NT2/D1 (cell line): ENCODE measurements around the gene LRMDA.

ENCODE experiments used
- DNase-seq: peaks from one replicate; pipeline ENCODE4 v3.0.0-alpha.2; 2011; ENCODE audit warnings: low read depth, low spot score
- H3K27me3 ChIP-seq: 2 replicates; pipeline ENCODE4 v1.6.0; 2011; ENCODE audit warnings: mild to moderate bottlenecking; ENCODE audit not compliant: insufficient read length, insufficient read depth
- H3K36me3 ChIP-seq: 2 replicates; pipeline ENCODE4 v1.6.1; 2011; ENCODE audit warnings: mild to moderate bottlenecking, low read length, mixed read lengths; ENCODE audit not compliant: insufficient read depth, insufficient read length
- H3K4me1 ChIP-seq: 2 replicates; pipeline ENCODE4 v1.5.1; 2011; ENCODE audit not compliant: insufficient read depth, insufficient read length
- H3K4me3 ChIP-seq: 2 replicates; pipeline ENCODE4 v1.5.1; 2011; ENCODE audit warnings: low read depth; ENCODE audit not compliant: insufficient read length
- H3K9ac ChIP-seq: 2 replicates; pipeline ENCODE4 v1.6.0; 2011; ENCODE audit warnings: low read depth; ENCODE audit not compliant: insufficient read length
- H3K9me3 ChIP-seq: 2 replicates; pipeline ENCODE4 v1.5.1; 2011; ENCODE audit warnings: mild to moderate bottlenecking, low read length; ENCODE audit not compliant: insufficient read depth
- SUZ12 ChIP-seq: IDR thresholded peaks from 2 replicates; pipeline ENCODE4 v1.6.1; 2011; ENCODE audit not compliant: insufficient read length, insufficient read depth; ENCODE audit errors: extremely low read depth
- YY1 ChIP-seq: IDR thresholded peaks from 2 replicates; pipeline ENCODE4 v1.6.1; 2011; ENCODE audit not compliant: insufficient read length, insufficient read depth
- ZNF274 ChIP-seq: IDR thresholded peaks from 2 replicates; pipeline ENCODE4 v1.6.1; 2011; ENCODE audit warnings: mild to moderate bottlenecking, low read depth, low read length

The LRMDA gene

DNA sequence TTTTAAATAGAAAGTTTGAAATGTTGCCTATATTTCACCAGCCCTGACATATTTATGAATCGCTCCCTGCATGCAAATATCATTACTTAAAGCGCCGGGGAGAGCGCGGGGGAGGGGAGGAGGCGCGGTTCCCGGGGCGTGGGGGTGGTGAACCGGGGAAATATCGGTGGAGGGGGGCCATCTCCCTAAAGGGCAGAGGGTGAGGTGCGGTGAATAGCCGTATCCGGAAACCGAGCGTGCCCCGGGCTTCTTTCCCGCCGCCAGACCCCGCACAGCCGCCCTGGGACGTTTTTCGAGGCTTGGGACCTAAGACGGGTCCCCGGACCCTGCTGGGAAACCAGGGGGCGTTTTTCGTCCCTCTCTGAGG is 22.9 kb upstream of the LRMDA start:
- DNase-seq = no peak
- no peaks in the 10 kb centered on the region for H3K36me3 ChIP-seq
- H3K4me1 ChIP-seq = no peaks in the 10 kb centered on the region
- H3K9ac ChIP-seq = no peak overlapping the region
- H3K4me3 ChIP-seq = no peak overlapping the region
- no peaks in the 10 kb centered on the region for H3K9me3 ChIP-seq
- H3K27me3 ChIP-seq = peaks cover 100% of the 10 kb centered on the region
- TF ChIP-seq SUZ12 (no peak), YY1 (no peak), ZNF274 (no peak)

DNA sequence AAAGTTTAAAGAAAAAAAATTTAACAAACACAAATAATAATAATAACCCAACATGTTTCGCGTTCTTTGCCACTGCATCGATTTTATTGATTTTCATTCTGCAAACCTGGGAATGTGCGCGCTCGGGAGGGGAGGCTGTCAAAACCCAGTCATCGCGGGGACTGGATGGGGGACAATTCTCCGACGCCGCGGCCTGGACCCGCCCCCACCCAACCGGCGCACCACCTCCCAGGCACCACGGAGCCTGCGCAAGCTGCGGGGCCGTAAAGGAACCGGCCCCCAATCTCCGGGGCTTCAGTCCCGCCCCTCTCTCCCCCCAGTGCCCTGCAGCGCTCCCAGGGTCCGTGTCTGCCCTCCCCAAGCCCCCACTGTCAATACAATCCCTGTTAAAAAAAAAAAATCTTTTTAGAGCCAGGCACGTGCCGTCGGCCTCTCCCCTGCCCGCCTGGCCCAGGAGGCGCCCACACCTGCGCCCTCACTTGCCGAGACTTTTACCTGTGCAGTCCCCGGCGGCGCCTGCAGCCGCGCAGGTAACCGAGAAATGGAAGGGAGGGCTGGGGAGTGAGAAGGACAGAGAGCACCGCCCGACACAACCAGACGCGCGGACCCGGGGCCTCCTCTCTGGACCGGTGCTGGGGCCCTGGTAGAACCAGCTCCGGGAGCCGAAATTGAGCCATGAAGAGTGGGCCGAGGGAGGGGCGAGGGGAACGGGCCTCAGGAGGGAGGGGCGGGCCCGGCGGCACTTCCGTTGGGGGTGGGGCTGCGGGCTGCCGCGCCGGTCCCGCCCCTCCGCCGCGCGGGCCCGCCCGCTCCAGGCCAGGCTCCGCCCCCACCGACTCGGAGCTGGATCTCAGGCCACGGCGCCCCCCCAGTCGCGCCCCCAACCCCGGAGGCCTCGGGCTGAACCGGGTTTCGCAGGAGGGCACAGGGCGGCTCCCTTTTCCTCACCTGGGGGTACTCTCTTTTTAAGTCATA is 22.2 kb upstream of the LRMDA start:
- Histone ChIP-seq H3K36me3 (no peaks in the 10 kb centered on the region), H3K9me3 (no peaks in the 10 kb centered on the region), H3K9ac (no peak overlapping the region), H3K4me3 (peak overlapping the region; percentile 34), H3K4me1 (no peaks in the 10 kb centered on the region), H3K27me3 (peaks cover 100% of the 10 kb centered on the region)
- no peak for TF ChIP-seq SUZ12
- TF ChIP-seq YY1 = no peak
- TF ChIP-seq ZNF274 = no peak
- no peak for DNase-seq

GRCh38 chr10:75410132-75411005 is 21.1 kb upstream of the LRMDA start:
- Histone ChIP-seq H3K9me3 (no peaks in the 10 kb centered on the region), H3K9ac (no peak overlapping the region), H3K27me3 (peaks cover 100% of the 10 kb centered on the region), H3K4me3 (no peak overlapping the region), H3K36me3 (no peaks in the 10 kb centered on the region), H3K4me1 (no peaks in the 10 kb centered on the region)
- TF ChIP-seq SUZ12 (no peak), ZNF274 (no peak), YY1 (no peak)
- no peak for DNase-seq

- no peak overlapping the region for H3K4me3 ChIP-seq
- no peaks in the 10 kb centered on the region for H3K9me3 ChIP-seq
- TF ChIP-seq ZNF274 (no peak), SUZ12 (no peak), YY1 (no peak)
- peaks cover 100% of the 10 kb centered on the region for H3K27me3 ChIP-seq
- DNase-seq = no peak
- no peaks in the 10 kb centered on the region for H3K36me3 ChIP-seq
- no peak overlapping the region for H3K9ac ChIP-seq
- H3K4me1 ChIP-seq = peaks cover 11% of the 10 kb centered on the region
These were observed 16.9 kb upstream of the LRMDA start for GRCh38 chr10:75414527-75414926.

DNA sequence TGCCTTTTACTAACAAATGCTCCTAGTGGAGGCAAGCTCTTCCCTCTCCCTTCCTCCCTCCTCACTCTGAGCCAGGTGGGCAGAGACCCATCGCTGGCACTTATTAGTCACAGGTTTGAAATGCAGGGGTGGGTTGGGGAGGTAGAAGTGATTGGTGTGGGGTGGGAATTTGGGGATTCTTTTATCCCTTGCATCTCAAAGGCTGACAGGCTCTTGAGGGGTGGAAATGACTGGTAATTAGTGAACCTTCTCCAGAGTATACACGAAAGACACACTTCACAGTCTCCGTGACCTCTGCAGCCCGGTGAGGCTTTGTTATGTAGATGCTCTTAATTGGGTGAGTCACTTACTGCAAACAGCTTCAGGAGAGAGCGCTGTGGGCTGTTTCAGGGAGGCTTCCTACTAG is 13.9 kb upstream of the LRMDA start:
- peak; percentile 78 for DNase-seq
- Histone ChIP-seq H3K4me3 (no peak overlapping the region), H3K9ac (no peak overlapping the region), H3K4me1 (peaks cover 11% of the 10 kb centered on the region), H3K36me3 (no peaks in the 10 kb centered on the region), H3K9me3 (no peaks in the 10 kb centered on the region), H3K27me3 (peaks cover 100% of the 10 kb centered on the region)
- TF ChIP-seq ZNF274 = no peak
- no peak for TF ChIP-seq SUZ12
- no peak for TF ChIP-seq YY1

- TF ChIP-seq YY1 (no peak), ZNF274 (no peak), SUZ12 (no peak)
These were observed 13.1 kb upstream of the LRMDA start for GRCh38 chr10:75418293-75418692.

DNA sequence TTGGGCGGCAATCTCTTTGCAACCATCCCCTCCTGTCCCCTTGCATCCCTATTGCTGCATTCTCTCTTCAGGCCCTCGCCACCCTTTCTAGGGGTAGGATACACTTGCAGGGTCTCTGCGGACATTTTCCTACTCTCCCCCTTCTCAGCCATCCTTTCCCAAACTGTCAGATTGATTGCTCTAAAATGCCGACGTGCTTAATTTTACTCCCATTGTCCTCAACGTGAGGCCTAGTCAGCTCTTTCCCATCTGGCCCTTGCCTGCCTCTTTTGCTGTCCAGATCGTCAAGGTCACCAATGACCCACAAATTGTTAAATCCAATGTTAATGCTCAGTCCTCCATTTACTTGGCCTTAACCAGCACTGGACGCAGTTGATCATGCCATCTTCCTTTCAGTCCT is 12.7 kb upstream of the LRMDA start:
- H3K4me1 ChIP-seq = peaks cover 11% of the 10 kb centered on the region
- no peaks in the 10 kb centered on the region for H3K36me3 ChIP-seq
- H3K9me3 ChIP-seq = no peaks in the 10 kb centered on the region
- no peak for TF ChIP-seq ZNF274
- TF ChIP-seq YY1 = no peak
- TF ChIP-seq SUZ12 = no peak
- peaks cover 100% of the 10 kb centered on the region for H3K27me3 ChIP-seq
- DNase-seq = no peak
- H3K9ac ChIP-seq = no peak overlapping the region
- H3K4me3 ChIP-seq = no peak overlapping the region

More at GRCh38 chr10:75418293-75418692, 13.1 kb upstream of the LRMDA start:
- Histone ChIP-seq H3K4me3 (no peak overlapping the region), H3K36me3 (no peaks in the 10 kb centered on the region), H3K4me1 (peaks cover 11% of the 10 kb centered on the region), H3K27me3 (peaks cover 100% of the 10 kb centered on the region), H3K9me3 (no peaks in the 10 kb centered on the region), H3K9ac (no peak overlapping the region)
- no peak for DNase-seq
